HepG2 (cell line): Measurements from ENCODE around the gene VSIG2. TPM values are rescaled to one million over a fixed set of nuclear protein-coding genes. Genes with fewer than 3 reads are reported as not detected.

Source experiments
- ATAC-seq: fragments of 200-7000 bp; cut with Tn5 transposase; 3 replicates; pipeline ENCODE4 v1.9.1; 2020; ENCODE audit warnings: mild to moderate bottlenecking, moderate library complexity
- BruUV-seq: library from RNA; stranded (reverse); fragments of 400-500 nt; replicated peaks from 2 replicates; lab custom pipeline; 2021; lab: Mats Ljungman, UMichigan
- CTCF ChIA-PET: fragments of 300-600 bp; formaldehyde crosslinking; extraction: SDS; loops from one replicate; lab custom pipeline; 2021; ENCODE audit warnings: low total read pairs, inconsistent platforms, low intra/inter-chr PET ratio; lab: Yijun Ruan, JAX
- POLR2A ChIA-PET: fragments of 350-600 bp; sonication (Branson Sonifier 250); formaldehyde crosslinking; loops from one replicate; lab custom pipeline; 2020; ENCODE audit warnings: antibody characterized with exemption, inconsistent platforms; lab: Yijun Ruan, JAX
- DNase-seq: peaks from one replicate; pipeline ENCODE4 v3.0.0-alpha.2; 2015; ENCODE audit warnings: low spot score
- FAIRE-seq: peaks from 3 replicates; lab custom pipeline; 2011; peaks lifted over from hg19 to GRCh38; lab: Jason Lieb, UNC
- H2AFZ ChIP-seq: one replicate; pipeline ENCODE4 v1.6.1; 2011; ENCODE audit warnings: low read length, inconsistent platforms
- H3K27ac ChIP-seq: fragments of 300-600 bp; 3 replicates; pipeline ENCODE4 v1.8.0; 2011; ENCODE audit warnings: mixed run types, mild to moderate bottlenecking, mixed read lengths, low read length, inconsistent platforms; ENCODE audit not compliant: insufficient read depth; ENCODE audit errors: extremely low read length
- H3K27me3 ChIP-seq, 2 experiments: fragments of 200-600 bp in 1 of 2; 2 replicates in 1 of 2; 3 replicates in 1 of 2; pipeline versions ENCODE4 v1.6.0 to v1.8.0; 2011; ENCODE audit warnings: low read length in 2 of 2, mild to moderate bottlenecking in 2 of 2, moderate library complexity in 2 of 2, inconsistent platforms in 1 of 2; ENCODE audit not compliant: insufficient read depth in 2 of 2, control insufficient read depth in 1 of 2
- H3K36me3 ChIP-seq, 2 experiments: fragments of 200-600 bp in 1 of 2; replicated peaks in 1 of 2; 2 replicates in 1 of 2; 3 replicates in 1 of 2; pipeline versions ENCODE4 v1.5.1 to v1.8.0; 2011; ENCODE audit warnings: low read length in 2 of 2, inconsistent platforms in 1 of 2; ENCODE audit not compliant: insufficient read depth in 2 of 2, control insufficient read depth in 1 of 2
- H3K4me1 ChIP-seq: 2 replicates; pipeline ENCODE4 v1.5.1; 2012; ENCODE audit warnings: low read length, inconsistent platforms; ENCODE audit not compliant: insufficient read depth
- H3K4me2 ChIP-seq: 2 replicates; pipeline ENCODE4 v1.6.0; 2011; ENCODE audit warnings: low read depth, low read length, inconsistent platforms
- H3K4me3 ChIP-seq, 3 experiments: fragments of 200-600 bp in 1 of 3; sonication (generic), shearing (Covaris generic) in 1 of 3; replicated peaks in 1 of 3; 2 replicates each; pipeline ENCODE4 v1.5.1; 2011 to 2016; ENCODE audit warnings: low read length in 3 of 3, inconsistent platforms in 2 of 3, low read depth in 2 of 3, mild to moderate bottlenecking in 2 of 3, control low read depth in 1 of 3, mixed read lengths in 1 of 3; ENCODE audit not compliant: insufficient read depth in 1 of 3
- H3K79me2 ChIP-seq: one replicate; pipeline ENCODE4 v1.6.1; 2011; ENCODE audit warnings: low read length, inconsistent platforms; ENCODE audit not compliant: insufficient read depth
- H3K9ac ChIP-seq: 2 replicates; pipeline ENCODE4 v1.6.0; 2011; ENCODE audit warnings: mild to moderate bottlenecking, low read depth, low read length, inconsistent platforms; ENCODE audit not compliant: insufficient read depth
- H3K9me3 ChIP-seq: 2 replicates; pipeline ENCODE4 v1.5.1; 2012; ENCODE audit warnings: mild to moderate bottlenecking, low read length
- H4K20me1 ChIP-seq: 2 replicates; pipeline ENCODE4 v1.6.0; 2011; ENCODE audit warnings: inconsistent platforms, mild to moderate bottlenecking, low read length, moderate library complexity; ENCODE audit not compliant: insufficient read depth
- ARID5B ChIP-seq: IDR thresholded peaks from 2 replicates; pipeline ENCODE4 v1.4.0; 2020; ENCODE audit warnings: mild to moderate bottlenecking, missing genetic modification reagents
- FOSL2 ChIP-seq: sonication (generic); formaldehyde crosslinking; IDR thresholded peaks from 2 replicates; pipeline ENCODE4 v1.4.0; 2020; ENCODE audit warnings: missing genetic modification reagents
- GATAD2A ChIP-seq: IDR thresholded peaks from 2 replicates; pipeline ENCODE4 v1.6.1; 2016
- KIAA2018 ChIP-seq: sonication (generic); formaldehyde crosslinking; IDR thresholded peaks from 2 replicates; pipeline ENCODE4 v1.5.0; 2020; ENCODE audit warnings: mild to moderate bottlenecking, missing genetic modification reagents, borderline replicate concordance
- RARA ChIP-seq: IDR thresholded peaks from 2 replicates; pipeline ENCODE4 v1.6.1; 2016; ENCODE audit warnings: missing genetic modification reagents, missing compliant biosample characterization
- ZFP36 ChIP-seq: fragments of 150-350 bp; IDR thresholded peaks from 2 replicates; pipeline ENCODE4 v1.6.1; 2018; ENCODE audit warnings: borderline replicate concordance, low read length, low read depth; ENCODE audit not compliant: partially characterized antibody
- WGBS: methylation state at CpG from one replicate; pipeline ENCODE4 v1.1.6; 2017; ENCODE audit warnings: low lambda C conversion rate; 5-methylcytosine and 5-hydroxymethylcytosine counted together
- in situ Hi-C: cut with HindIII; loops from 2 replicates; pipeline ENCODE4 v1.10.0; 2017; ENCODE audit warnings: low pct_unique_long_range_greater_than_20kb; ENCODE audit not compliant: extremely low pct_ligation_motif_present
- intact Hi-C: fragments of 100-400 bp; cut with micrococcal nuclease; formaldehyde crosslinking; loops from one replicate; pipeline ENCODE4 v1.10.0; 2022; ENCODE audit not compliant: unreplicated experiment
- polyA plus RNA-seq, 8 experiments: library from polyadenylated mRNA; depleted of rRNA in 3 of 8; stranded (reverse) in 7 of 8; unstranded in 1 of 8; fragments of >200 nt; fragmentation: Illumina TruSeq in 4 of 8; extraction: Trizol in 4 of 8; gene quantifications; 2 replicates each; pipeline versions ENCODE4 v1.2.1 to v1.2.3, GENCODE V29; 2011 to 2016; ENCODE audit warnings: low read depth in 4 of 8, missing spikeins in 1 of 8, mixed read lengths in 1 of 8; ENCODE audit not compliant: insufficient read depth in 1 of 8
- total RNA-seq, 5 experiments: library from RNA; depleted of rRNA; stranded (reverse); fragments of >200 nt; fragmentation: Illumina TruSeq; extraction: Trizol; gene quantifications; 2 replicates each; pipeline ENCODE4 v1.2.3, GENCODE V29; 2016; ENCODE audit warnings: low read depth in 1 of 5

VSIG2 gene
- total and polyA plus RNA-seq, 2 of the 13 experiments (the other 11 are each of a cell fraction or from before 2014, with no cell fraction given): 0.80 to 2.7 TPM

- H3K27me3 ChIP-seq: peaks cover 0 to 8% of the 10 kb centered on the region in 2 experiments; a peak in 3 of 5 replicates
- ChIA-PET POLR2A (interaction anchor here (0.9 to 1.5 kb wide), 4 partner anchors 13 to 93 kb away, joined by 3 to 6 read pairs (median 4); partner anchors contain the start of gene SIAE), CTCF (no interaction called here)
- TF ChIP-seq FOSL2 (peak; percentile 76), ARID5B (CRISPR knock-in tag) (peak; percentile 34; the same call in 1 of the 2 replicates), KIAA2018 (CRISPR knock-in tag) (no peak), RARA (peak; percentile 62; the same call in 1 of the 2 replicates), GATAD2A (0 out of 2 replicates have a peak, but pooled peaks have one; percentile 37), ZFP36 (no peak)
- no peak overlapping the region for H3K4me2 ChIP-seq
- no peak overlapping the region for H3K4me3 ChIP-seq
- ATAC-seq: no peak
- no peak overlapping the region for H3K27ac ChIP-seq
- no peak for FAIRE-seq
- no peaks in the 10 kb centered on the region for H3K79me2 ChIP-seq
- WGBS: 77% methylated on average over 2 of the region's 2 CpGs
- H3K4me1 ChIP-seq: peaks cover 67% of the 10 kb centered on the region
- no peak overlapping the region for H3K9ac ChIP-seq
- peak; percentile 63 for DNase-seq
- intact Hi-C loops (no loop called here), in situ Hi-C loops (no loop called here)
- no peaks in the 10 kb centered on the region for H3K9me3 ChIP-seq
- BruUV-seq: no TSS peak
- H2AFZ ChIP-seq: no peak overlapping the region
- H3K36me3 ChIP-seq: peaks cover 0 to 10% of the 10 kb centered on the region in 2 experiments; a peak in 2 of 5 replicates
- no peaks in the 10 kb centered on the region for H4K20me1 ChIP-seq
Measured at GRCh38 chr11:124766156-124766555, 14.1 kb upstream of the VSIG2 start.
